Gastroesophageal sphincter (tissue), 3 donors: ENCODE measurements around the gene LY9.

Experiments used
- CTCF ChIP-seq, 4 experiments: fragments of 200-600 bp in 2 of 4; fragments of 450-650 bp in 2 of 4; sonication (generic) in 1 of 4; IDR thresholded peaks; one replicate each; pipeline ENCODE4 v1.5.1; 2017 to 2019; ENCODE audit warnings: antibody characterized with exemption in 4 of 4, mild to moderate bottlenecking in 2 of 4, moderate library complexity in 2 of 4
- EP300 ChIP-seq: sonication (generic); formaldehyde crosslinking; IDR thresholded peaks from one replicate; pipeline ENCODE4 v1.6.1; 2017; ENCODE audit warnings: antibody characterized with exemption, mild to moderate bottlenecking
- POLR2A ChIP-seq, 2 donors: fragments of 450-650 bp; IDR thresholded peaks; one replicate each; pipeline ENCODE4 v1.6.1; 2017; ENCODE audit warnings: antibody characterized with exemption in 2 of 2, mild to moderate bottlenecking in 2 of 2, moderate library complexity in 1 of 2
- POLR2AphosphoS5 ChIP-seq: sonication (generic); formaldehyde crosslinking; IDR thresholded peaks from one replicate; pipeline ENCODE4 v1.6.1; 2017; ENCODE audit warnings: antibody characterized with exemption

GRCh38 chr1:160748181-160748877 is 47.6 kb upstream of the LY9 start:
- TF ChIP-seq POLR2AphosphoS5 (no peak), CTCF (IDR thresholded peaks at IDR 0.05) (no peak), POLR2A (IDR thresholded peaks at IDR 0.05) (no peak), EP300 (no peak)
